ENCODE measurements around the gene ADRA2B. TPM values are rescaled to one million over a fixed set of nuclear protein-coding genes. Genes with fewer than 3 reads are reported as not detected.
A peak's percentile ranks its signal among the peaks of the same experiment; 100 is the strongest.
"Not testable (repeated sequence)": the region's sequence is repeated elsewhere in the genome, so short reads cannot be mapped to it uniquely, and the experiment has no call there.

Gene ADRA2B
- total and polyA plus RNA-seq, 9 donors, result 0.48 to 1.8 (median 1.0) TPM

DNA sequence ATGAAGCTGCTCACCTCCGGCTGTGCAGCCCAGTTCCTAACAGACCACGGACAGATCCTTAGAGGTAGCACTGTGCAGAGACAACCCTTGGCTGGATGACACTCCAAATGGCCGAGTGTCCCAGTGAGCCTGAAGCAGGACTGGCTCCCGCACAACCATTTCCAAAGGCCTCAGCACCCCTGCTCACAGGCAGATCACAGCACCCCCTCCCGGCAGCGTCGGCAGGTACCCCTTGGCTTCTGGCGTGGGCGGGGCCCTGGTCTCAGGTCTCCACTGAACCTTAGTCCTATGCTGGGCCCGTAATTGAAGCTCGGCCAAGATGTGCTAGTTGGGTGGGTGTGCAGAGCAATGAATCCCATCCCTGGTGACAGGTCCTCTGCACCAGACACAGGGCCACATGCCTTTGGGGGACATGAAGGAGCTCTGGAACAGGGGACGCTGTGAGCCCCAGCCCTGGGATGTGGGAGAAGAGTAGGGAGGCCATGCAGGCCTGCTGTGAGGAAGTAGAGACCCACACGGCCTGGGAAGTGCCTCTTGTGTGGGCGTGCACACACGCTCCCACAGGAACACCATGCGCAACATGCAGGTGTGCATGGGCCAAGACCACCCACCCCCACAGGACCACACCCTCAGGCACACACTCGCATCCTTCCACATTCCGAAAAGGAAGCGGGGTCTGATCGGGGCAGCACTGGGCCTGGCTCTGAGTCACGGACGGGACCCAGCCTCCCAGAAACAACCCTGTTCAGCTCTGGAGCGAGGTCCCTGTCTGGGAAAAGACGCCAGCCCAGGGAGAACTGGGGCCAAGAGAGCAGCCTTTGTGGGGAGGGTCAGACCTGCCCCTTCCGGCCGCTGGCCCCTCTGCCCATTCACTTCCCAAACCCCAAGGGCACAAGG lies 26.1 kb upstream of the ADRA2B start:
- DNase-seq, result peak in 2 of 5 donors; percentile 12 to 13

DNA sequence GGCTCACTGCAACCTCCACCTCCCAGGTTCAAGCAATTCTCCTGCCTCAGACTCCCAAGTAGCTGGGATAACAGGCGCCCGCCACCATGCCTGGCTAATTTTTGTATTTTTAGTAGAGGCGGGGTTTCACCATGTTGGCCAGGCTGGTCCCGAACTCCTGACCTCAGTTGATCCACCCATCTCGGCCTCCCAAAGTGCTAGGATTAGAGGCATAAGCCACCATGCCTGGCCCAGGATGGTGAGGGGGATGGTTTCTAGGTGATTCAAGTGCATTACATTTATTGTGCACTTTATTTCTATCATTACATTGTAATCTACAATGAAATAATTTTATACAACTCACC lies 25.2 kb upstream of the ADRA2B start:
- H3K9me3 ChIP-seq; H3K27me3 ChIP-seq; H3K27ac ChIP-seq; H3K4me1 ChIP-seq (ENCODE audit: insufficient read depth); H3K4me3 ChIP-seq; DNase-seq; H3K36me3 ChIP-seq: not testable (repeated sequence)
- intact Hi-C loops (cut with DNase I), result loop anchor here in 1 of 4 donors (10.0 kb wide), 1 partner anchor 123 kb away; the partner anchor contains the start of genes CIAO1 and TMEM127
- WGBS, 3 donors, result 95 to 99% (median 96%) methylated on average over 5 of the region's 5 CpGs

More for the DNA sequence above, 26.1 kb upstream of the ADRA2B start:
- no peak for TF ChIP-seq POLR2A (IDR thresholded peaks at IDR 0.05)
- no peaks in the 10 kb centered on the region for H3K9me3 ChIP-seq
- no peaks in the 10 kb centered on the region for H3K27me3 ChIP-seq
- WGBS, 3 donors, result 84 to 88% (median 87%) methylated on average over 25 to 26 of the region's 26 CpGs
- H3K4me1 ChIP-seq (ENCODE audit: insufficient read depth), result peaks cover 6% of the 10 kb centered on the region
- intact Hi-C loops (cut with DNase I), result loop anchor here in 1 of 4 donors (10.0 kb wide), 1 partner anchor 122 kb away; the partner anchor contains the start of genes CIAO1 and TMEM127
- H3K4me3 ChIP-seq, result no peak overlapping the region
- H3K27ac ChIP-seq, result no peak overlapping the region
- H3K36me3 ChIP-seq, result no peaks in the 10 kb centered on the region

DNA sequence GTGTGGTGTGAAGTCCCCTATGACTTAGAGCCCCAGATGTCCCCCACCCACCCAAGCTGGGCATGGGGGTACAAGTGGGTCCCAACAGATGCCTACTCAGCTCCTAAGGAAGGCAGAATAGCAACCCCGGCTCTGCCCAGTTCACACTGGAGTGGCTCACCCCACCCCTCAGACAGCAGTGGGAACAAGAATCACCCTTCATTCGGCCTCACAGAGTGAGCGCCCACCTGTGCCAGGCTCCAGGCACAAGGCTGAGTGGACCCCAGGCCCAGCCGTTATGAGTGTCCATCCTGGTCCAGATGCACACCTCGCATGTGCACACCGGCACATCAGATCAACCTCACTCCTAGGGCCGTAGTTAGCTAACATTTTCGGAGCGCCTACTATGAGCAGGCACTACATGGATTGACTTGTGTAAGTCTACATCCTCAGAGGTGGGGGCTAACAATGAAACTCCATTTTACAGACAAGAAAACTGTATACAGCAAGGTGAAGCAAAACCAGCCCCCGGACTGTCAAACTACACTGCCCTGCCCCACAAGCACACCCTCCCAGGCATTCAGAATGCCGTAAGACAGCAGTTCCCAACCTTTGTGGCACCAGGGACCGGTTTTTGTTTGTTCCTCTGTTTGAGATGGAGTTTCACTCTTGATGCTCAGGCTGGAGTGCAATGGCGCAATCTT lies 24.7 kb upstream of the ADRA2B start:
- WGBS, 3 donors, result 93 to 96% (median 94%) methylated on average over 13 of the region's 13 CpGs
- DNase-seq, result peak in 1 of 5 donors; percentile 9
- H3K9me3 ChIP-seq, result no peaks in the 10 kb centered on the region
- H3K27me3 ChIP-seq, result no peaks in the 10 kb centered on the region
- TF ChIP-seq, protein P1, sequence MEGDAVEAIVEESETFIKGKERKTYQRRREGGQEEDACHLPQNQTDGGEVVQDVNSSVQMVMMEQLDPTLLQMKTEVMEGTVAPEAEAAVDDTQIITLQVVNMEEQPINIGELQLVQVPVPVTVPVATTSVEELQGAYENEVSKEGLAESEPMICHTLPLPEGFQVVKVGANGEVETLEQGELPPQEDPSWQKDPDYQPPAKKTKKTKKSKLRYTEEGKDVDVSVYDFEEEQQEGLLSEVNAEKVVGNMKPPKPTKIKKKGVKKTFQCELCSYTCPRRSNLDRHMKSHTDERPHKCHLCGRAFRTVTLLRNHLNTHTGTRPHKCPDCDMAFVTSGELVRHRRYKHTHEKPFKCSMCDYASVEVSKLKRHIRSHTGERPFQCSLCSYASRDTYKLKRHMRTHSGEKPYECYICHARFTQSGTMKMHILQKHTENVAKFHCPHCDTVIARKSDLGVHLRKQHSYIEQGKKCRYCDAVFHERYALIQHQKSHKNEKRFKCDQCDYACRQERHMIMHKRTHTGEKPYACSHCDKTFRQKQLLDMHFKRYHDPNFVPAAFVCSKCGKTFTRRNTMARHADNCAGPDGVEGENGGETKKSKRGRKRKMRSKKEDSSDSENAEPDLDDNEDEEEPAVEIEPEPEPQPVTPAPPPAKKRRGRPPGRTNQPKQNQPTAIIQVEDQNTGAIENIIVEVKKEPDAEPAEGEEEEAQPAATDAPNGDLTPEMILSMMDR (IDR thresholded peaks at IDR 0.05), result no peak
- no peak for TF ChIP-seq EP300 (IDR thresholded peaks at IDR 0.05)
- TF ChIP-seq POLR2A (IDR thresholded peaks at IDR 0.05), result no peak
- peaks cover 6% of the 10 kb centered on the region for H3K4me1 ChIP-seq (ENCODE audit: insufficient read depth)
- H3K4me3 ChIP-seq, result no peak overlapping the region
- H3K27ac ChIP-seq, result no peak overlapping the region
- intact Hi-C loops (cut with DNase I), result loop anchor here in 1 of 4 donors (10.0 kb wide), 1 partner anchor 124 kb away; the partner anchor contains the start of genes CIAO1 and TMEM127
- H3K36me3 ChIP-seq, result no peaks in the 10 kb centered on the region

DNA sequence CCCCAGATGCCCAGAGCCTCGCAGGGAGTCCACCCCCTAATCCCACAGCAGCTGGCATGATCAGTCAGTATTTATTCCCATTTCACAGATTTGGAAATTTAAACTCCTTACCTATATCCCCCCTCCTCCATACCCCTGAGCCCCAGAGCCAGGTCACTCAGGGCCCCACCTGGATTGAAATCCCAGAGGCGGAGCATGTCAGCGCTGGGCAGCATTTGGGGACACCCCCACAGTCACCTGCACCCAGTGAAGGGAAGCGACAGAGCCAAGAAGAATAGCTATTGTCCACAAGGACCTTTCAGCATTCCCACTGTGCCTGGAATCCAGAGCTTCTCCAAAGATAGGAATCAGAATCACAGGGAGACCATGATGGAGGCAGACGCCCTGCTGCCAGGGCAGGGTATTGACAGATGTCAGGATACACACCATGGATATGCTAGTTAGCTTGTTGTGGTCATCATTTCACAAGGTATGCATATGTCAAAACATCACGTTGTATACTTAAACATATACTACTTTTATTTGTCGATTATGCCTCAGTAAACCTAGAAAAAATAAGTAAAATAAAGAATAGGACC lies 22.9 kb upstream of the ADRA2B start:
- no peak for DNase-seq
- H3K27me3 ChIP-seq, result no peaks in the 10 kb centered on the region
- TF ChIP-seq, protein P1 (IDR thresholded peaks at IDR 0.05), result no peak
- TF ChIP-seq POLR2A (IDR thresholded peaks at IDR 0.05) (no peak), EP300 (IDR thresholded peaks at IDR 0.05) (no peak)
- H3K36me3 ChIP-seq, result no peaks in the 10 kb centered on the region
- H3K4me1 ChIP-seq (ENCODE audit: insufficient read depth), result no peaks in the 10 kb centered on the region
- intact Hi-C loops (cut with DNase I), result loop anchor here in 3 of 4 donors (5.0 to 10.0 kb wide), 2 partner anchors 366 to 368 kb away; partner anchors contain the start of gene NEURL3 (in 3 of the 3)
- no peaks in the 10 kb centered on the region for H3K9me3 ChIP-seq
- H3K4me3 ChIP-seq, result no peak overlapping the region
- H3K27ac ChIP-seq, result no peak overlapping the region
- WGBS, 3 donors, result 84 to 86% (median 85%) methylated on average over 7 of the region's 7 CpGs
